GM15510 (cell line): ENCODE data around the gene HOXD9.

ENCODE experiments used
- POLR2A ChIP-seq: IDR thresholded peaks from 3 replicates; pipeline ENCODE4 v1.6.1; 2011; ENCODE audit warnings: borderline replicate concordance; ENCODE audit not compliant: insufficient read length; ENCODE audit errors: extremely low read depth

Gene HOXD9

GRCh38 chr2:176129813-176130146, 7.3 kb downstream of the HOXD9 start:
- no peak for TF ChIP-seq POLR2A

- TF ChIP-seq POLR2A, result no peak
Measured at GRCh38 chr2:176130147-176130956, 7.8 kb downstream of the HOXD9 start.

- TF ChIP-seq POLR2A, result no peak
Measured at GRCh38 chr2:176130957-176131847, 8.7 kb downstream of the HOXD9 start.

- TF ChIP-seq POLR2A, result no peak
Measured at GRCh38 chr2:176131848-176132158, 9.3 kb downstream of the HOXD9 start.

- no peak for TF ChIP-seq POLR2A
Measured at GRCh38 chr2:176132205-176133171, 10.0 kb downstream of the HOXD9 start.

GRCh38 chr2:176133389-176133788, 10.9 kb downstream of the HOXD9 start:
- no peak for TF ChIP-seq POLR2A

- no peak for TF ChIP-seq POLR2A
Measured at GRCh38 chr2:176134035-176134434, 11.5 kb downstream of the HOXD9 start.

- no peak for TF ChIP-seq POLR2A
Measured at GRCh38 chr2:176135035-176135440, 12.5 kb downstream of the HOXD9 start.

- TF ChIP-seq POLR2A, result no peak
Measured at GRCh38 chr2:176136374-176137251, 14.1 kb downstream of the HOXD9 start.

- TF ChIP-seq POLR2A, result no peak
Measured at GRCh38 chr2:176137252-176137580, 14.7 kb downstream of the HOXD9 start.

GRCh38 chr2:176137906-176138305, 15.4 kb downstream of the HOXD9 start:
- no peak for TF ChIP-seq POLR2A

GRCh38 chr2:176138526-176138922, 16.0 kb downstream of the HOXD9 start:
- no peak for TF ChIP-seq POLR2A

- no peak for TF ChIP-seq POLR2A
Measured at GRCh38 chr2:176138923-176139660, 16.6 kb downstream of the HOXD9 start.
